NB4 (cell line): ENCODE data around the gene PAF1.

Experiments
- MYC ChIP-seq: IDR thresholded peaks from 2 replicates; pipeline ENCODE4 v1.6.1; 2011; ENCODE audit warnings: low read depth, low read length
- POLR2A ChIP-seq: IDR thresholded peaks from 2 replicates; pipeline ENCODE4 v1.6.1; 2011; ENCODE audit warnings: mild to moderate bottlenecking; ENCODE audit not compliant: insufficient read length; ENCODE audit errors: extremely low read depth
- TF ChIP-seq, protein P1 (sequence below): IDR thresholded peaks from one replicate; pipeline ENCODE4 v1.5.1; 2012; ENCODE audit warnings: low read depth, low read length
- TF ChIP-seq, protein P2 (sequence below): IDR thresholded peaks from 2 replicates; pipeline ENCODE4 v1.6.1; 2011; ENCODE audit warnings: low read depth, low read length

DNA sequence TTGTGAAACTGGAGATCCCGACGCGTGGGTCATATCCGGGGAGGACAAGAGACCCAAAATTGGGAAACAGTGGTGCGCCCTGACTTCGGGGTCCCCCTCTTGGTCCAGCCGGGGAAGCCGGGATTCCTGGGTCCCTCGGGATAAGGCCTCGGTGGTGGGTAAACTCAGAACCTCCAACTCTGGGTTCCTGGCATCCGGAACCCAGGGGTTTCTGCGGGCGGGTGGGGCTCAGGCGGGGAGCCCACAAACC, 16.4 kb upstream of the PAF1 start:
- TF ChIP-seq, protein P1, sequence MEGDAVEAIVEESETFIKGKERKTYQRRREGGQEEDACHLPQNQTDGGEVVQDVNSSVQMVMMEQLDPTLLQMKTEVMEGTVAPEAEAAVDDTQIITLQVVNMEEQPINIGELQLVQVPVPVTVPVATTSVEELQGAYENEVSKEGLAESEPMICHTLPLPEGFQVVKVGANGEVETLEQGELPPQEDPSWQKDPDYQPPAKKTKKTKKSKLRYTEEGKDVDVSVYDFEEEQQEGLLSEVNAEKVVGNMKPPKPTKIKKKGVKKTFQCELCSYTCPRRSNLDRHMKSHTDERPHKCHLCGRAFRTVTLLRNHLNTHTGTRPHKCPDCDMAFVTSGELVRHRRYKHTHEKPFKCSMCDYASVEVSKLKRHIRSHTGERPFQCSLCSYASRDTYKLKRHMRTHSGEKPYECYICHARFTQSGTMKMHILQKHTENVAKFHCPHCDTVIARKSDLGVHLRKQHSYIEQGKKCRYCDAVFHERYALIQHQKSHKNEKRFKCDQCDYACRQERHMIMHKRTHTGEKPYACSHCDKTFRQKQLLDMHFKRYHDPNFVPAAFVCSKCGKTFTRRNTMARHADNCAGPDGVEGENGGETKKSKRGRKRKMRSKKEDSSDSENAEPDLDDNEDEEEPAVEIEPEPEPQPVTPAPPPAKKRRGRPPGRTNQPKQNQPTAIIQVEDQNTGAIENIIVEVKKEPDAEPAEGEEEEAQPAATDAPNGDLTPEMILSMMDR = no peak
- TF ChIP-seq POLR2A = no peak
- TF ChIP-seq, protein P2, sequence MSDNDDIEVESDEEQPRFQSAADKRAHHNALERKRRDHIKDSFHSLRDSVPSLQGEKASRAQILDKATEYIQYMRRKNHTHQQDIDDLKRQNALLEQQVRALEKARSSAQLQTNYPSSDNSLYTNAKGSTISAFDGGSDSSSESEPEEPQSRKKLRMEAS = no peak
- TF ChIP-seq MYC = no peak
